GM12878 (cell line): Measurements from ENCODE around the gene ARHGAP26. TPM values are rescaled to one million over a fixed set of nuclear protein-coding genes. Genes with fewer than 3 reads are reported as not detected.
A peak's percentile ranks its signal among the peaks of the same experiment; 100 is the strongest.

Experiments used
- ATAC-seq: fragments of 200-7000 bp; cut with Tn5 transposase; 3 replicates; pipeline ENCODE4 v1.9.1; 2020; ENCODE audit warnings: mild to moderate bottlenecking, moderate library complexity
- BruUV-seq: library from RNA; stranded (reverse); fragments of 400-500 nt; replicated peaks from 2 replicates; lab custom pipeline; 2021; lab: Mats Ljungman, UMichigan
- CTCF ChIA-PET: fragments of 300-600 bp; sonication (Branson Sonifier 250); formaldehyde crosslinking; extraction: SDS; loops from one replicate; lab custom pipeline; 2021; ENCODE audit warnings: inconsistent platforms; lab: Yijun Ruan, JAX
- POLR2A ChIA-PET: fragments of 350-600 bp; formaldehyde crosslinking; extraction: SDS; loops from one replicate; lab custom pipeline; 2021; ENCODE audit warnings: inconsistent platforms; lab: Charles Lee
- RAD21 ChIA-PET: fragments of 300-600 bp; sonication (Branson Sonifier 250); formaldehyde crosslinking; loops from one replicate; lab custom pipeline; 2023; ENCODE audit warnings: antibody characterized with exemption; ENCODE audit not compliant: unreplicated experiment; lab: Charles Lee
- SMC1A ChIA-PET: fragments of 300-600 bp; sonication (Branson Sonifier 250); formaldehyde crosslinking; loops from one replicate; lab custom pipeline; 2023; ENCODE audit not compliant: unreplicated experiment, uncharacterized antibody; lab: Charles Lee
- DNase-seq: peaks from one replicate; pipeline ENCODE4 v3.0.0-alpha.2; 2011; ENCODE audit warnings: low read depth, low spot score
- FAIRE-seq: peaks from 3 replicates; lab custom pipeline; 2011; peaks lifted over from hg19 to GRCh38; lab: Jason Lieb, UNC
- H2AFZ ChIP-seq: 2 replicates; pipeline ENCODE4 v1.6.0; 2011; ENCODE audit warnings: low read depth, low read length, control low read depth; ENCODE audit not compliant: control insufficient read depth
- H3K27ac ChIP-seq: 2 replicates; pipeline ENCODE4 v1.5.1; 2011; ENCODE audit warnings: control low read depth; ENCODE audit not compliant: control insufficient read depth, insufficient read depth
- H3K27me3 ChIP-seq, 2 experiments: replicated peaks in 1 of 2; 2 replicates each; pipeline versions ENCODE4 v1.6.0 to v1.6.1; 2011; ENCODE audit warnings: low read length in 1 of 2; ENCODE audit not compliant: control insufficient read depth in 2 of 2, insufficient read depth in 2 of 2
- H3K36me3 ChIP-seq, 2 experiments: 2 replicates each; pipeline ENCODE4 v1.5.1; 2011; ENCODE audit warnings: low read length in 1 of 2; ENCODE audit not compliant: control insufficient read depth in 2 of 2, insufficient read depth in 2 of 2
- H3K4me1 ChIP-seq: 2 replicates; pipeline ENCODE4 v1.6.1; 2011; ENCODE audit warnings: mild to moderate bottlenecking, low read length, moderate library complexity, mixed read lengths; ENCODE audit not compliant: control insufficient read depth, insufficient read depth
- H3K4me2 ChIP-seq: 2 replicates; pipeline ENCODE4 v1.6.0; 2011; ENCODE audit warnings: control low read depth; ENCODE audit not compliant: control insufficient read depth, insufficient read depth
- H3K4me3 ChIP-seq: fragments of 200-600 bp; sonication (generic); 2 replicates; pipeline ENCODE4 v1.5.1; 2016
- H3K79me2 ChIP-seq: 2 replicates; pipeline ENCODE4 v1.6.0; 2011; ENCODE audit warnings: low read length; ENCODE audit not compliant: control insufficient read depth, insufficient read depth
- H3K9ac ChIP-seq: 2 replicates; pipeline ENCODE4 v1.8.0; 2011; ENCODE audit warnings: low read length, control low read depth, mixed read lengths; ENCODE audit not compliant: control insufficient read depth, insufficient read depth
- H3K9me3 ChIP-seq: replicated peaks from 3 replicates; pipeline ENCODE4 v1.5.1; 2011; ENCODE audit warnings: mild to moderate bottlenecking, low read length; ENCODE audit not compliant: control insufficient read depth, insufficient read depth
- H4K20me1 ChIP-seq: 2 replicates; pipeline ENCODE4 v1.6.0; 2011; ENCODE audit not compliant: control insufficient read depth, insufficient read depth
- EP300 ChIP-seq, 2 experiments: fragments of 150-350 bp in 1 of 2; IDR thresholded peaks; 2 replicates each; pipeline ENCODE4 v1.6.1; 2011 to 2012; ENCODE audit warnings: low read depth in 2 of 2, low read length in 2 of 2, borderline replicate concordance in 1 of 2, improper control_type of control experiment in 1 of 2, inconsistent platforms in 1 of 2; ENCODE audit not compliant: control insufficient read depth in 1 of 2
- GABPA ChIP-seq: IDR thresholded peaks from 2 replicates; pipeline ENCODE4 v1.6.1; 2014; ENCODE audit warnings: antibody characterized with exemption, low read depth, mild to moderate bottlenecking, inconsistent platforms
- HDAC2 ChIP-seq: fragments of 200-600 bp; sonication (generic); IDR thresholded peaks from 2 replicates; pipeline ENCODE4 v1.6.1; 2017
- NFYA ChIP-seq: IDR thresholded peaks from 2 replicates; pipeline ENCODE4 v1.6.1; 2011; ENCODE audit warnings: low read depth, mild to moderate bottlenecking, low read length, improper control_type of control experiment, borderline replicate concordance
- NR2F1 ChIP-seq: fragments of 450-650 bp; conservative IDR thresholded peaks from 2 replicates; pipeline ENCODE4 v1.6.1; 2017; ENCODE audit warnings: mild to moderate bottlenecking
- POLR2AphosphoS5 ChIP-seq: IDR thresholded peaks from 2 replicates; pipeline ENCODE4 v1.6.1; 2011; ENCODE audit warnings: mild to moderate bottlenecking, low read length, inconsistent platforms
- RAD21 ChIP-seq: IDR thresholded peaks from 2 replicates; pipeline ENCODE4 v1.6.1; 2011; ENCODE audit warnings: mild to moderate bottlenecking, low read depth, low read length, moderate library complexity; ENCODE audit not compliant: insufficient read depth
- RELA ChIP-seq: fragments of 450-650 bp; IDR thresholded peaks from 2 replicates; pipeline ENCODE4 v1.8.0; 2014; ENCODE audit warnings: borderline replicate concordance; ENCODE audit not compliant: partially characterized antibody
- SUPT20H ChIP-seq: IDR thresholded peaks from 2 replicates; pipeline ENCODE4 v1.6.1; 2011; ENCODE audit warnings: low read depth, mild to moderate bottlenecking, low read length, moderate library complexity, borderline replicate concordance; ENCODE audit not compliant: control insufficient read depth
- TARDBP ChIP-seq: IDR thresholded peaks from 2 replicates; pipeline ENCODE4 v1.6.1; 2016; ENCODE audit warnings: borderline replicate concordance
- TCF7 ChIP-seq: IDR thresholded peaks from 2 replicates; pipeline ENCODE4 v1.6.1; 2014; ENCODE audit warnings: antibody characterized with exemption, borderline replicate concordance
- ZNF24 ChIP-seq: fragments of 450-650 bp; IDR thresholded peaks from 2 replicates; pipeline ENCODE4 v1.6.1; 2017; ENCODE audit warnings: antibody characterized with exemption, mild to moderate bottlenecking
- ZNF384 ChIP-seq: IDR thresholded peaks from 2 replicates; pipeline ENCODE4 v1.6.1; 2012; ENCODE audit warnings: low read depth, mild to moderate bottlenecking, low read length, improper control_type of control experiment, borderline replicate concordance
- WGBS: methylation state at CpG from one replicate; pipeline ENCODE4 v1.1.6; 2016; ENCODE audit warnings: low lambda C conversion rate; ENCODE audit not compliant: insufficient replicate concordance, insufficient coverage; ENCODE audit errors: missing lambda C conversion rate; 5-methylcytosine and 5-hydroxymethylcytosine counted together
- in situ Hi-C: fragments of 300-500 bp; cut with MboI; formaldehyde crosslinking; loops from 9 replicates; pipeline ENCODE4 v1.14.3; 2018; ENCODE audit warnings: mixed read lengths
- intact Hi-C: fragments of 100-400 bp; cut with micrococcal nuclease; formaldehyde crosslinking; loops from one replicate; pipeline ENCODE4 v1.14.2; 2022; ENCODE audit not compliant: unreplicated experiment
- polyA plus RNA-seq, 11 experiments: library from polyadenylated mRNA; depleted of rRNA in 4 of 11; unstranded in 6 of 11; stranded (reverse) in 5 of 11; fragments of >200 nt; fragmentation: Nextera tagmentation in 4 of 11; fragmentation: Illumina TruSeq in 1 of 11; extraction: Ambion mirVana in 4 of 11; extraction: Trizol in 1 of 11; gene quantifications; 1 replicate in 1 of 11; 2 replicates in 10 of 11; pipeline versions ENCODE4 v1.2.1 to v1.2.3, GENCODE V29; 2011 to 2016; ENCODE audit warnings: inconsistent platforms in 2 of 11, missing spikeins in 2 of 11, low read depth in 1 of 11
- total RNA-seq, 4 experiments: library from RNA; depleted of rRNA in 3 of 4; stranded (reverse); fragments of >200 nt in 3 of 4; fragmentation: Illumina TruSeq in 1 of 4; extraction: Trizol in 1 of 4; gene quantifications; 2 replicates each; pipeline versions ENCODE4 v1.2.1 to v1.2.3, GENCODE V29; 2013 to 2021
- TF ChIP-seq, protein P1 (sequence below): IDR thresholded peaks from 2 replicates; pipeline ENCODE4 v1.6.1; 2011; ENCODE audit warnings: borderline replicate concordance, low read depth, mild to moderate bottlenecking, moderate library complexity, low read length; ENCODE audit not compliant: insufficient read depth, poor library complexity, severe bottlenecking

ARHGAP26 gene
- total and polyA plus RNA-seq, 10 of the 15 experiments (the other 5 are each of a cell fraction or from before 2014, with no cell fraction given) = 9.4 to 41.5 (median 19.3) TPM

DNA sequence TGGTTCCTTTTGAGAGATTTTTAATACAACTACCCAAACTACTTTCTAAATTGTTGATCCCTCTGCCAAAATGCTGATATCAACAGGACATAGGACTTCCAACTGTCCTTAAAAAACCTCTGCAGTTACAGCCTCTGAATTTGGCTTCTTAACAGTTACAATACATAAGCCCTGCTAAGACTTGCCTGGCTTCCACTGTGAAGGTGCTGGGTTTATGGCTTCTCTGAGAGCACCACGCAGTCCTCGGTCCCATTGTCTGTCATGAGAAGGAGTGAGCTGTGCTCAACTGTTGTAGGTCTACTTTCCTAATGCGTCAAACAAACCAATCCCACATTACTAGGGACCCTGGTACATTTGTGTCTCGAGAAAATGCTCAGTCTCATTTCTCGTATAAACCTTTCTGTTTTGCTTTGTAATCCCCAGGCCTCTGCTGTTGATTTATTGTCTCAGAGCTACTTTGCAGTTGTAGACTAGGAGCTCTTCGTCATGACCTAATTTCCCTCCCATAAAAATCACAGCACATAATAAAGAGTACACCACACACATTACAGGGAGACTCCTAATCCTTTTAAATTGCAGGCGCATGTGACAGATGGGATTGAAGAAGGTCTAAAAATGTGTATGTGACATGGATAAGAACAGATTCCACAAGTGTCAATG, 358.4 kb downstream of the ARHGAP26 start:
- H3K9me3 ChIP-seq = no peaks in the 10 kb centered on the region
- H3K79me2 ChIP-seq = no peaks in the 10 kb centered on the region; the same call in 1 of the 2 replicates
- peaks cover 0 to 2% of the 10 kb centered on the region in 2 experiments; a peak in 3 of 4 replicates for H3K36me3 ChIP-seq
- no peaks in the 10 kb centered on the region for H3K27me3 ChIP-seq
- peaks cover 7% of the 10 kb centered on the region for H3K4me1 ChIP-seq
- SMC1A ChIA-PET = interaction anchor here (1.0 to 17.0 kb wide), 12 partner anchors 8 to 126 kb away, joined by 3 to 271 read pairs (median 8); no protein-coding TSS in a partner anchor
- ATAC-seq (no peak), FAIRE-seq (no peak), DNase-seq (no peak)
- H3K4me3 ChIP-seq = no peak overlapping the region
- BruUV-seq = no TSS peak
- CTCF ChIA-PET = interaction anchor here (0.6 to 4.1 kb wide), 11 partner anchors 7 to 1063 kb away, joined by 3 to 21 read pairs (median 4); no protein-coding TSS in a partner anchor
- POLR2A ChIA-PET = interaction anchor here (0.7 to 1.2 kb wide), 3 partner anchors 12 to 14 kb away, joined by 3 to 5 read pairs (median 3); no protein-coding TSS in a partner anchor
- H3K27ac ChIP-seq = peak overlapping the region; percentile 23
- intact Hi-C loops = no loop called here
- 97% methylated on average over 7 of the region's 7 CpGs for WGBS
- no peak overlapping the region for H2AFZ ChIP-seq
- H3K4me2 ChIP-seq = no peak overlapping the region
- no peak overlapping the region for H3K9ac ChIP-seq
- in situ Hi-C loops = no loop called here
- RAD21 ChIA-PET = interaction anchor here (1.0 to 3.2 kb wide), 6 partner anchors 10 to 60 kb away, joined by 3 to 16 read pairs (median 4); no protein-coding TSS in a partner anchor
- no peaks in the 10 kb centered on the region for H4K20me1 ChIP-seq
- TF ChIP-seq, protein P1, sequence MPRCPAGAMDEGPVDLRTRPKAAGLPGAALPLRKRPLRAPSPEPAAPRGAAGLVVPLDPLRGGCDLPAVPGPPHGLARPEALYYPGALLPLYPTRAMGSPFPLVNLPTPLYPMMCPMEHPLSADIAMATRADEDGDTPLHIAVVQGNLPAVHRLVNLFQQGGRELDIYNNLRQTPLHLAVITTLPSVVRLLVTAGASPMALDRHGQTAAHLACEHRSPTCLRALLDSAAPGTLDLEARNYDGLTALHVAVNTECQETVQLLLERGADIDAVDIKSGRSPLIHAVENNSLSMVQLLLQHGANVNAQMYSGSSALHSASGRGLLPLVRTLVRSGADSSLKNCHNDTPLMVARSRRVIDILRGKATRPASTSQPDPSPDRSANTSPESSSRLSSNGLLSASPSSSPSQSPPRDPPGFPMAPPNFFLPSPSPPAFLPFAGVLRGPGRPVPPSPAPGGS = no peak
- TF ChIP-seq HDAC2 (no peak), GABPA (no peak), NFYA (no peak), EP300 (IDR thresholded peaks at IDR 0.05; ENCODE audit: borderline replicate concordance in 1 of 2, control insufficient read depth in 1 of 2, low read depth in 2 of 2, low read length in 2 of 2) (no peak), ZNF24 (no peak), NR2F1 (no peak), RAD21 (no peak), RELA (no peak), TCF7 (no peak), ZNF384 (no peak), SUPT20H (no peak), POLR2AphosphoS5 (no peak; the same call in 1 of the 2 replicates), TARDBP (no peak)
